ENCODE data around the gene SLIT3.
"Not testable (repeated sequence)": the region's sequence is repeated elsewhere in the genome, so short reads cannot be mapped to it uniquely, and the experiment has no call there.

SLIT3 gene

GRCh38 chr5:168753691-168754254 lies 547.2 kb downstream of the SLIT3 start:
- no peak for DNase-seq (ENCODE audit: low read depth in 3 of 3, low spot score in 1 of 3)

GRCh38 chr5:168752416-168753190 lies 548.3 kb downstream of the SLIT3 start:
- DNase-seq (ENCODE audit: low read depth in 3 of 3, low spot score in 1 of 3): no peak

GRCh38 chr5:168752012-168752411 lies 548.9 kb downstream of the SLIT3 start:
- no peak for DNase-seq (ENCODE audit: low read depth in 3 of 3, low spot score in 1 of 3)

GRCh38 chr5:168750926-168751325 lies 550.0 kb downstream of the SLIT3 start:
- DNase-seq (ENCODE audit: low read depth in 3 of 3, low spot score in 1 of 3): no peak

GRCh38 chr5:168749391-168750100 lies 551.4 kb downstream of the SLIT3 start:
- no peak for DNase-seq (ENCODE audit: low read depth in 3 of 3, low spot score in 1 of 3)

GRCh38 chr5:168747987-168748777 lies 552.8 kb downstream of the SLIT3 start:
- no peak for DNase-seq (ENCODE audit: low read depth in 3 of 3, low spot score in 1 of 3)

- DNase-seq (ENCODE audit: low read depth in 3 of 3, low spot score in 1 of 3): no peak
Observed at GRCh38 chr5:168746893-168747640, 553.9 kb downstream of the SLIT3 start.

GRCh38 chr5:168746126-168746892 lies 554.6 kb downstream of the SLIT3 start:
- not testable (repeated sequence) for DNase-seq (ENCODE audit: low read depth in 3 of 3, low spot score in 1 of 3)

GRCh38 chr5:168743617-168744016 lies 557.3 kb downstream of the SLIT3 start:
- no peak for DNase-seq (ENCODE audit: low read depth in 3 of 3, low spot score in 1 of 3)

- not testable (repeated sequence) for DNase-seq (ENCODE audit: low read depth in 3 of 3, low spot score in 1 of 3)
Observed at GRCh38 chr5:168742311-168742710, 558.6 kb downstream of the SLIT3 start.

- DNase-seq (ENCODE audit: low read depth in 3 of 3, low spot score in 1 of 3): no peak
Observed at GRCh38 chr5:168740811-168741213, 560.1 kb downstream of the SLIT3 start.

GRCh38 chr5:168740092-168740800 lies 560.7 kb downstream of the SLIT3 start:
- no peak for DNase-seq (ENCODE audit: low read depth in 3 of 3, low spot score in 1 of 3)

GRCh38 chr5:168737066-168737465 lies 563.9 kb downstream of the SLIT3 start:
- no peak for DNase-seq (ENCODE audit: low read depth in 3 of 3, low spot score in 1 of 3)

- DNase-seq (ENCODE audit: low read depth in 3 of 3, low spot score in 1 of 3): no peak
Observed at GRCh38 chr5:168736281-168736831, 564.6 kb downstream of the SLIT3 start.

- DNase-seq (ENCODE audit: low read depth in 3 of 3, low spot score in 1 of 3): no peak
Observed at GRCh38 chr5:168734620-168735300, 566.2 kb downstream of the SLIT3 start.

- no peak for DNase-seq (ENCODE audit: low read depth in 3 of 3, low spot score in 1 of 3)
Observed at GRCh38 chr5:168734119-168734518, 566.8 kb downstream of the SLIT3 start.

- DNase-seq (ENCODE audit: low read depth in 3 of 3, low spot score in 1 of 3): no peak
Observed at GRCh38 chr5:168728546-168729211, 572.3 kb downstream of the SLIT3 start.

- no peak for DNase-seq (ENCODE audit: low read depth in 3 of 3, low spot score in 1 of 3)
Observed at GRCh38 chr5:168727547-168727946, 573.4 kb downstream of the SLIT3 start.

Measured in stimulated activated CD4-positive, alpha-beta T cell treated with anti-CD3 and anti-CD28 coated beads, TNF-alpha, amount 100 ng/mL, for 1 hour (primary cell).